Ectodermal cell (in vitro differentiated cells): ENCODE data around the gene CLPSL1. TPM values are rescaled to one million over a fixed set of nuclear protein-coding genes. Genes with fewer than 3 reads are reported as not detected.
A peak's percentile ranks its signal among the peaks of the same experiment; 100 is the strongest.
"Not testable (repeated sequence)": the region's sequence is repeated elsewhere in the genome, so short reads cannot be mapped to it uniquely, and the experiment has no call there.

Experiments
- H3K27ac ChIP-seq: 2 replicates; pipeline ENCODE4 v1.7.0; 2013; ENCODE audit warnings: mild to moderate bottlenecking, low read depth, low read length; ENCODE audit not compliant: insufficient read depth, poor library complexity, severe bottlenecking
- H3K27me3 ChIP-seq: 2 replicates; pipeline ENCODE4 v1.7.0; 2013; ENCODE audit warnings: mild to moderate bottlenecking, low read length; ENCODE audit not compliant: insufficient read depth, control insufficient read depth, poor library complexity, severe bottlenecking
- H3K36me3 ChIP-seq: one replicate; pipeline ENCODE4 v1.7.0; 2013; ENCODE audit warnings: low read length; ENCODE audit not compliant: control insufficient read depth, insufficient read depth
- H3K4me1 ChIP-seq: one replicate; pipeline ENCODE4 v1.7.0; 2013; ENCODE audit warnings: low read length; ENCODE audit not compliant: control insufficient read depth, insufficient read depth
- H3K4me3 ChIP-seq: 2 replicates; pipeline ENCODE4 v1.7.0; 2013; ENCODE audit warnings: low read depth, low read length, control low read depth; ENCODE audit not compliant: insufficient read depth
- H3K9me3 ChIP-seq: 2 replicates; pipeline ENCODE4 v1.7.0; 2013; ENCODE audit warnings: mild to moderate bottlenecking, low read length, moderate library complexity; ENCODE audit not compliant: control insufficient read depth
- WGBS, 2 experiments: methylation state at CpG; one replicate each; pipeline ENCODE4 v1.1.7; 2013; ENCODE audit warnings: missing lambda C conversion rate in 2 of 2; 5-methylcytosine and 5-hydroxymethylcytosine counted together
- polyA plus RNA-seq, 4 experiments: library from polyadenylated mRNA; stranded (reverse); fragments of 50-300 nt; gene quantifications; one replicate each; pipeline ENCODE4 v1.2.3, GENCODE V29; 2013

The CLPSL1 gene
- not detected for polyA plus RNA-seq (2013, experiment 1 of 4)
- not detected for polyA plus RNA-seq (2013, experiment 2 of 4)
- not detected for polyA plus RNA-seq (2013, experiment 3 of 4)
- not detected for polyA plus RNA-seq (2013, experiment 4 of 4)

GRCh38 chr6:35780719-35781118, at the start of gene CLPSL1:
CLPSL1 (plus strand) TSS chr6:35781019; CDS start chr6:35781111, 92 bp downstream.
- Histone ChIP-seq H3K9me3 (no peaks in the 10 kb centered on the region), H3K4me3 (no peak within 1 kb of the TSS), H3K36me3 (no peaks in the 10 kb centered on the region), H3K27ac (no peak within 1 kb of the TSS), H3K27me3 (peaks cover 8% of the 10 kb centered on the region), H3K4me1 (no peaks in the 10 kb centered on the region)
- WGBS, 2 experiments, result 90 to 93% methylated on average over 7 of the region's 7 CpGs

- peak overlapping the region; percentile 75 for H3K4me3 ChIP-seq
- H3K9me3 ChIP-seq, result no peaks in the 10 kb centered on the region
- 0% methylated on average over 22 to 23 of the region's 23 CpGs for WGBS, 2 experiments
- no peaks in the 10 kb centered on the region for H3K27me3 ChIP-seq
- H3K27ac ChIP-seq, result peak overlapping the region; percentile 97
- H3K36me3 ChIP-seq, result no peaks in the 10 kb centered on the region
- H3K4me1 ChIP-seq, result peaks cover 46% of the 10 kb centered on the region
These were observed 49.4 kb upstream of the CLPSL1 start for GRCh38 chr6:35731414-35731735.

- H3K4me1 ChIP-seq, result peaks cover 40% of the 10 kb centered on the region
- H3K36me3 ChIP-seq, result no peaks in the 10 kb centered on the region
- 1 to 2% methylated on average over 61 of the region's 61 CpGs for WGBS, 2 experiments
These were observed 48.9 kb upstream of the CLPSL1 start for GRCh38 chr6:35731736-35732532.

GRCh38 chr6:35733633-35734032, 47.2 kb upstream of the CLPSL1 start:
- H3K27ac ChIP-seq, result no peak overlapping the region
- H3K27me3 ChIP-seq, result no peaks in the 10 kb centered on the region
- H3K36me3 ChIP-seq, result no peaks in the 10 kb centered on the region
- peaks cover 35% of the 10 kb centered on the region for H3K4me1 ChIP-seq
- no peaks in the 10 kb centered on the region for H3K9me3 ChIP-seq
- H3K4me3 ChIP-seq, result no peak overlapping the region
- WGBS, 2 experiments, result 94 to 96% methylated on average over 8 of the region's 8 CpGs

More at GRCh38 chr6:35731736-35732532, 48.9 kb upstream of the CLPSL1 start:
- H3K27me3 ChIP-seq, result no peaks in the 10 kb centered on the region
- H3K9me3 ChIP-seq, result no peaks in the 10 kb centered on the region
- peak overlapping the region; percentile 97 for H3K27ac ChIP-seq
- H3K4me3 ChIP-seq, result peak overlapping the region; percentile 75

- H3K27me3 ChIP-seq, H3K36me3 ChIP-seq, H3K4me3 ChIP-seq, H3K27ac ChIP-seq, H3K9me3 ChIP-seq: not testable (repeated sequence)
- 93% methylated on average over 12 of the region's 12 CpGs for WGBS, 2 experiments
- H3K4me1 ChIP-seq, result peaks cover 35% of the 10 kb centered on the region
These were observed 46.5 kb upstream of the CLPSL1 start for GRCh38 chr6:35734319-35734718.

- H3K4me3 ChIP-seq, result no peak overlapping the region
- H3K4me1 ChIP-seq, result peaks cover 33% of the 10 kb centered on the region
- H3K9me3 ChIP-seq, result no peaks in the 10 kb centered on the region
- no peak overlapping the region for H3K27ac ChIP-seq
- no peaks in the 10 kb centered on the region for H3K36me3 ChIP-seq
- H3K27me3 ChIP-seq, result no peaks in the 10 kb centered on the region
- WGBS, 2 experiments, result 95 to 96% methylated on average over 3 of the region's 3 CpGs
These were observed 45.4 kb upstream of the CLPSL1 start for GRCh38 chr6:35735452-35735851.

- Histone ChIP-seq H3K4me3 (no peak overlapping the region), H3K36me3 (no peaks in the 10 kb centered on the region), H3K27ac (no peak overlapping the region), H3K4me1 (peaks cover 41% of the 10 kb centered on the region), H3K9me3 (no peaks in the 10 kb centered on the region), H3K27me3 (no peaks in the 10 kb centered on the region)
- 65 to 68% methylated on average over 8 of the region's 8 CpGs for WGBS, 2 experiments
These were observed 44.4 kb upstream of the CLPSL1 start for GRCh38 chr6:35736253-35736894.

- Histone ChIP-seq H3K9me3 (no peaks in the 10 kb centered on the region), H3K36me3 (no peaks in the 10 kb centered on the region), H3K27me3 (no peaks in the 10 kb centered on the region), H3K4me1 (peaks cover 41% of the 10 kb centered on the region), H3K27ac (no peak within 1 kb of the TSS), H3K4me3 (no peak within 1 kb of the TSS)
- 93 to 96% methylated on average over 10 of the region's 10 CpGs for WGBS, 2 experiments
These were observed 43.8 kb upstream of the CLPSL1 start, which contains the start of gene ARMC12 for GRCh38 chr6:35736982-35737412. ARMC12 (plus strand) TSS chr6:35737032; CDS start chr6:35737109, 77 bp downstream.

- Histone ChIP-seq H3K36me3 (no peaks in the 10 kb centered on the region), H3K4me1 (peaks cover 36% of the 10 kb centered on the region), H3K27ac (no peak overlapping the region), H3K4me3 (no peak overlapping the region), H3K9me3 (no peaks in the 10 kb centered on the region), H3K27me3 (no peaks in the 10 kb centered on the region)
- 92 to 95% methylated on average over 16 of the region's 16 CpGs for WGBS, 2 experiments
These were observed 43.2 kb upstream of the CLPSL1 start for GRCh38 chr6:35737413-35738211.
